ENCODE data around the gene SSR4. TPM values are rescaled to one million over a fixed set of nuclear protein-coding genes. Genes with fewer than 3 reads are reported as not detected.

SSR4 gene
- total and polyA plus RNA-seq, 10 of the 15 experiments (the other 5 are each of a cell fraction or from before 2014, with no cell fraction given): 151 to 521 (median 310) TPM

- no peak overlapping the region for H3K27ac ChIP-seq (ENCODE audit: control insufficient read depth, insufficient read depth)
- ChIA-PET SMC1A (ENCODE audit: uncharacterized antibody, unreplicated experiment) (no interaction called here), RAD21 (ENCODE audit: unreplicated experiment) (no interaction called here), POLR2A (no interaction called here), CTCF (no interaction called here)
- no TSS peak for BruUV-seq (replicated peaks)
- no peak overlapping the region for H2AFZ ChIP-seq (ENCODE audit: control insufficient read depth, low read depth, low read length)
- no peaks in the 10 kb centered on the region for H3K79me2 ChIP-seq (ENCODE audit: control insufficient read depth, insufficient read depth, low read length)
- TF ChIP-seq ZNF384 (IDR thresholded peaks at IDR 0.05; ENCODE audit: borderline replicate concordance, low read depth, low read length) (no peak), CBX3 (IDR thresholded peaks at IDR 0.05; ENCODE audit: borderline replicate concordance, low read depth) (no peak), ZBTB33 (IDR thresholded peaks at IDR 0.05) (no peak), RFX5 (IDR thresholded peaks at IDR 0.05; ENCODE audit: low read depth, low read length) (no peak), SREBF1 (IDR thresholded peaks at IDR 0.05; ENCODE audit: low read length) (no peak), PRDM15 (CRISPR knock-in tag; IDR thresholded peaks at IDR 0.05) (no peak), HDAC6 (IDR thresholded peaks at IDR 0.05; ENCODE audit: unreplicated experiment) (no peak), PBX3 (IDR thresholded peaks at IDR 0.05; ENCODE audit: insufficient replicate concordance, low read depth, low read length) (no peak), JUNB (IDR thresholded peaks at IDR 0.05) (no peak), BACH1 (IDR thresholded peaks at IDR 0.05; ENCODE audit: borderline replicate concordance) (no peak), RELA (IDR thresholded peaks at IDR 0.05; ENCODE audit: borderline replicate concordance, partially characterized antibody) (no peak), RUNX3 (IDR thresholded peaks at IDR 0.05; ENCODE audit: low read length) (no peak), CREB1 (IDR thresholded peaks at IDR 0.05; ENCODE audit: low read depth) (no peak), CEBPB (IDR thresholded peaks at IDR 0.05; ENCODE audit: borderline replicate concordance in 1 of 2, low read depth in 2 of 2, low read length in 2 of 2) (no peak), SMAD1 (IDR thresholded peaks at IDR 0.05; ENCODE audit: low read depth, partially characterized antibody) (no peak), NFIC (IDR thresholded peaks at IDR 0.05; ENCODE audit: low read depth, low read length) (no peak), TCF12 (IDR thresholded peaks at IDR 0.05; ENCODE audit: low read depth, low read length) (no peak), EP300 (IDR thresholded peaks at IDR 0.05; ENCODE audit: borderline replicate concordance in 1 of 2, control insufficient read depth in 1 of 2, low read depth in 2 of 2, low read length in 2 of 2) (no peak), POLR2A (IDR thresholded peaks at IDR 0.05; ENCODE audit: low read depth, low read length) (no peak)
- no peaks in the 10 kb centered on the region; the same call in 2 of the 3 replicates for H3K9me3 ChIP-seq (replicated peaks; ENCODE audit: control insufficient read depth, insufficient read depth, low read length)
- H3K9ac ChIP-seq (ENCODE audit: control insufficient read depth, insufficient read depth, low read length): no peak overlapping the region
- H3K4me3 ChIP-seq: no peak overlapping the region
- 77% methylated on average over 48 of the region's 48 CpGs for WGBS (ENCODE audit: insufficient coverage, insufficient replicate concordance, low lambda C conversion rate, missing lambda C conversion rate)
- FAIRE-seq (no peak), DNase-seq (ENCODE audit: low read depth, low spot score) (no peak), ATAC-seq (no peak)
- H3K36me3 ChIP-seq (ENCODE audit: control insufficient read depth in 2 of 2, insufficient read depth in 2 of 2, low read length in 1 of 2): no peaks in the 10 kb centered on the region
- in situ Hi-C loops (cut with MboI): no loop called here
- H4K20me1 ChIP-seq (ENCODE audit: control insufficient read depth, insufficient read depth): no peaks in the 10 kb centered on the region
- H3K27me3 ChIP-seq (replicated peaks in 1 of 2; ENCODE audit: control insufficient read depth in 2 of 2, insufficient read depth in 2 of 2, low read length in 1 of 2): no peaks in the 10 kb centered on the region
- intact Hi-C loops (cut with micrococcal nuclease; ENCODE audit: unreplicated experiment): no loop called here
- no peak overlapping the region for H3K4me2 ChIP-seq (ENCODE audit: control insufficient read depth, insufficient read depth)
- H3K4me1 ChIP-seq (ENCODE audit: control insufficient read depth, insufficient read depth, low read length): no peaks in the 10 kb centered on the region
Measured at GRCh38 chrX:153773741-153774575, 20.5 kb upstream of the SSR4 start.

Measured in GM12878 (cell line).